Endothelial cell of umbilical vein (primary cell): Measurements from ENCODE around the gene AFF1. TPM values are rescaled to one million over a fixed set of nuclear protein-coding genes. Genes with fewer than 3 reads are reported as not detected.

Experiments used
- BruUV-seq: library from RNA; stranded (reverse); fragments of 400-500 nt; replicated peaks from 2 replicates; lab custom pipeline; 2021; lab: Mats Ljungman, UMichigan
- CTCF ChIA-PET: fragments of 300-600, 350-600 bp; sonication (Branson Sonifier 250); formaldehyde crosslinking; loops from one replicate; lab custom pipeline; 2021; ENCODE audit warnings: antibody characterized with exemption, inconsistent platforms; lab: Charles Lee
- POLR2A ChIA-PET: fragments of 300-600, 350-600 bp; sonication (Branson Sonifier 250); formaldehyde crosslinking; loops from one replicate; lab custom pipeline; 2021; ENCODE audit warnings: antibody characterized with exemption, inconsistent platforms; lab: Charles Lee
- DNase-seq: peaks from one replicate; pipeline ENCODE4 v3.0.0-alpha.2; 2011; ENCODE audit warnings: low read depth, low spot score
- FAIRE-seq: peaks from 2 replicates; lab custom pipeline; 2011; peaks lifted over from hg19 to GRCh38; lab: Jason Lieb, UNC
- H2AFZ ChIP-seq: 2 replicates; pipeline ENCODE4 v1.6.0; 2012; ENCODE audit warnings: low read depth, low read length, control low read depth, inconsistent platforms
- H3K27ac ChIP-seq: 2 replicates; pipeline ENCODE4 v1.5.1; 2011; ENCODE audit warnings: low read depth, mild to moderate bottlenecking, control low read depth, low read length, moderate library complexity; ENCODE audit not compliant: insufficient read depth
- H3K27me3 ChIP-seq, 2 experiments: 2 replicates each; pipeline versions ENCODE4 v1.6.0 to v1.6.1; 2011; ENCODE audit warnings: low read length in 2 of 2, mixed read lengths in 1 of 2; ENCODE audit not compliant: control insufficient read depth in 2 of 2, insufficient read depth in 2 of 2
- H3K36me3 ChIP-seq, 2 experiments: 2 replicates in 1 of 2; 3 replicates in 1 of 2; pipeline ENCODE4 v1.5.1; 2011; ENCODE audit warnings: low read length in 2 of 2, mild to moderate bottlenecking in 1 of 2, moderate library complexity in 1 of 2; ENCODE audit not compliant: control insufficient read depth in 2 of 2, insufficient read depth in 2 of 2; ENCODE audit errors: extremely low read depth in 1 of 2
- H3K4me1 ChIP-seq: 3 replicates; pipeline ENCODE4 v1.5.1; 2011; ENCODE audit warnings: mild to moderate bottlenecking, low read length; ENCODE audit not compliant: control insufficient read depth, insufficient read depth; ENCODE audit errors: extremely low read depth
- H3K4me2 ChIP-seq: 2 replicates; pipeline ENCODE4 v1.6.1; 2011; ENCODE audit warnings: low read length, control low read depth, mixed read lengths; ENCODE audit not compliant: insufficient read depth
- H3K4me3 ChIP-seq, 3 experiments: fragments of 200-600 bp in 1 of 3; sonication (generic), shearing (Covaris generic) in 1 of 3; replicated peaks in 1 of 3; 2 replicates each; pipeline ENCODE4 v1.5.1; 2011 to 2016; ENCODE audit warnings: control low read depth in 3 of 3, low read length in 3 of 3, mild to moderate bottlenecking in 2 of 3, inconsistent platforms in 1 of 3, low read depth in 1 of 3, moderate library complexity in 1 of 3; ENCODE audit not compliant: insufficient read depth in 1 of 3
- H3K79me2 ChIP-seq: 2 replicates; pipeline ENCODE4 v1.6.0; 2012; ENCODE audit warnings: low read length, inconsistent platforms; ENCODE audit not compliant: control insufficient read depth, insufficient read depth
- H3K9ac ChIP-seq: replicated peaks from 2 replicates; pipeline ENCODE3; 2011; ENCODE audit warnings: low read length, control low read depth; ENCODE audit not compliant: insufficient read depth; ENCODE audit errors: extremely low read depth
- H3K9me1 ChIP-seq: replicated peaks from 3 replicates; pipeline ENCODE4 v1.6.0; 2011; ENCODE audit warnings: mild to moderate bottlenecking, low read length; ENCODE audit not compliant: control insufficient read depth, insufficient read depth; ENCODE audit errors: extremely low read depth
- H3K9me3 ChIP-seq: replicated peaks from 2 replicates; pipeline ENCODE4 v1.5.1; 2012; ENCODE audit warnings: low read length, inconsistent platforms; ENCODE audit not compliant: control insufficient read depth, insufficient read depth
- H4K20me1 ChIP-seq: replicated peaks from 2 replicates; pipeline ENCODE3; 2011; ENCODE audit warnings: mild to moderate bottlenecking, low read length; ENCODE audit not compliant: control insufficient read depth, insufficient read depth; ENCODE audit errors: extremely low read depth
- CTCF ChIP-seq, 2 donors: IDR thresholded peaks; 1 replicate in 1 of 2; 2 replicates in 1 of 2; pipeline ENCODE4 v1.5.1; 2011; ENCODE audit warnings: low read length in 2 of 2, mild to moderate bottlenecking in 2 of 2, moderate library complexity in 2 of 2, control low read depth in 1 of 2, inconsistent platforms in 1 of 2, low read depth in 1 of 2; ENCODE audit not compliant: insufficient read depth in 1 of 2; ENCODE audit errors: extremely low read depth in 1 of 2
- EZH2 ChIP-seq: IDR thresholded peaks from 2 replicates; pipeline ENCODE4 v1.6.1; 2012; ENCODE audit warnings: borderline replicate concordance, low read depth, mild to moderate bottlenecking, moderate library complexity, low read length, inconsistent platforms; ENCODE audit not compliant: severe bottlenecking
- FOS ChIP-seq: IDR thresholded peaks from 2 replicates; pipeline ENCODE4 v1.6.1; 2011; ENCODE audit warnings: mild to moderate bottlenecking, low read length, moderate library complexity, borderline replicate concordance; ENCODE audit not compliant: insufficient read depth
- GATA2 ChIP-seq: IDR thresholded peaks from 2 replicates; pipeline ENCODE4 v1.7.0; 2011; ENCODE audit warnings: low read depth, mild to moderate bottlenecking, moderate library complexity, mixed read lengths, low read length; ENCODE audit not compliant: insufficient read length, insufficient read depth
- JUN ChIP-seq: IDR thresholded peaks from 2 replicates; pipeline ENCODE4 v1.6.1; 2011; ENCODE audit warnings: borderline replicate concordance, low read depth; ENCODE audit not compliant: insufficient read length, insufficient read depth
- MAX ChIP-seq: IDR thresholded peaks from 2 replicates; pipeline ENCODE4 v1.6.1; 2011; ENCODE audit not compliant: insufficient read depth, insufficient read length
- MYC ChIP-seq: IDR thresholded peaks from one replicate; pipeline ENCODE4 v1.6.1; 2011; ENCODE audit warnings: mild to moderate bottlenecking, low read depth, low read length
- POLR2A ChIP-seq: IDR thresholded peaks from 2 replicates; pipeline ENCODE4 v1.6.1; 2012; ENCODE audit warnings: low read depth, mild to moderate bottlenecking, control low read depth, low read length
- POLR2AphosphoS5 ChIP-seq: IDR thresholded peaks from 2 replicates; pipeline ENCODE4 v1.6.1; 2012; ENCODE audit warnings: low read depth, mild to moderate bottlenecking, control low read depth, low read length, moderate library complexity; ENCODE audit not compliant: insufficient read depth
- dilution Hi-C: fragments of 300-500 bp; cut with MboI; formaldehyde crosslinking; loops from one replicate; pipeline ENCODE4 v1.15.0; 2019; ENCODE audit warnings: low sequenced_read_pairs; ENCODE audit not compliant: extremely low pct_ligation_motif_present
- intact Hi-C: fragments of 100-400 bp; cut with micrococcal nuclease; formaldehyde crosslinking; loops from one replicate; pipeline ENCODE4 v1.10.0; 2022
- polyA plus RNA-seq, 4 experiments: library from polyadenylated mRNA; depleted of rRNA in 3 of 4; stranded (reverse) in 3 of 4; unstranded in 1 of 4; fragments of >200 nt; gene quantifications; 2 replicates each; pipeline versions ENCODE4 v1.2.1 to v1.2.3, GENCODE V29; 2011 to 2012; ENCODE audit warnings: missing spikeins in 1 of 4
- total RNA-seq: library from RNA; stranded (reverse); gene quantifications from 2 replicates; pipeline ENCODE4 v1.2.3, GENCODE V29; 2021

The AFF1 gene
- total and polyA plus RNA-seq, 2 donors (not counting 3 experiments of a cell fraction or from before 2014, with no cell fraction given) = 26.2 to 106 TPM

- DNase-seq (no peak), FAIRE-seq (no peak)
- Histone ChIP-seq H4K20me1 (no peaks in the 10 kb centered on the region), H3K79me2 (peaks cover 11% of the 10 kb centered on the region), H3K4me3 (no peak overlapping the region), H3K4me2 (no peak overlapping the region), H3K9ac (no peak overlapping the region), H3K36me3 (peaks cover 0 to 3% of the 10 kb centered on the region in 2 experiments), H3K27me3 (no peaks in the 10 kb centered on the region), H2AFZ (no peak overlapping the region), H3K9me3 (no peaks in the 10 kb centered on the region), H3K9me1 (no peaks in the 10 kb centered on the region), H3K27ac (no peak overlapping the region), H3K4me1 (peaks cover 27% of the 10 kb centered on the region)
- intact Hi-C loops = no loop called here
- no TSS peak for BruUV-seq
- TF ChIP-seq EZH2 (no peak), GATA2 (no peak), MAX (no peak), MYC (no peak), JUN (no peak), FOS (no peak), POLR2A (no peak), CTCF (IDR thresholded peaks at IDR 0.05; ENCODE audit: extremely low read depth in 1 of 2, insufficient read depth in 1 of 2, low read depth in 1 of 2, low read length in 2 of 2) (no peak), POLR2AphosphoS5 (no peak)
- CTCF ChIA-PET = interaction anchor here (1.1 kb wide), 1 partner anchor 152 kb away, joined by 5 read pairs; the partner anchor contains the start of gene AFF1
- POLR2A ChIA-PET = no interaction called here
- dilution Hi-C loops = no loop called here
These were observed 152.2 kb downstream of the AFF1 start for GRCh38 chr4:87087015-87087414.
